AG10803 (cell line): ENCODE data around the gene KLHL5.

Experiments
- DNase-seq: peaks from one replicate; pipeline ENCODE4 v3.0.0; 2010; ENCODE audit warnings: low read depth
- H3K4me3 ChIP-seq: 2 replicates; pipeline ENCODE4 v1.5.1; 2011; ENCODE audit warnings: mild to moderate bottlenecking, low read length, control low read depth
- CTCF ChIP-seq: conservative IDR thresholded peaks from 2 replicates; pipeline ENCODE4 v1.5.1; 2011; ENCODE audit warnings: mild to moderate bottlenecking, low read length, control low read depth, inconsistent platforms

KLHL5 gene

GRCh38 chr4:39114436-39114835 lies 52.4 kb downstream of the KLHL5 start:
- no peak for TF ChIP-seq CTCF
- DNase-seq, result no peak
- H3K4me3 ChIP-seq, result no peak overlapping the region

GRCh38 chr4:39118034-39118658 lies 56.1 kb downstream of the KLHL5 start:
- no peak overlapping the region for H3K4me3 ChIP-seq
- no peak for TF ChIP-seq CTCF
- no peak for DNase-seq

- DNase-seq, result no peak
- no peak overlapping the region for H3K4me3 ChIP-seq
- no peak for TF ChIP-seq CTCF
These were observed 58.4 kb downstream of the KLHL5 start for GRCh38 chr4:39120418-39120817.

GRCh38 chr4:39124885-39125599 lies 63.0 kb downstream of the KLHL5 start:
- H3K4me3 ChIP-seq, result no peak overlapping the region
- DNase-seq, result no peak
- TF ChIP-seq CTCF, result no peak

- TF ChIP-seq CTCF, result no peak
- no peak overlapping the region for H3K4me3 ChIP-seq
These were observed 63.6 kb downstream of the KLHL5 start for GRCh38 chr4:39125600-39125985.

GRCh38 chr4:39126256-39127095 lies 64.4 kb downstream of the KLHL5 start:
- H3K4me3 ChIP-seq, result no peak overlapping the region
- no peak for TF ChIP-seq CTCF
- DNase-seq, result no peak

More at GRCh38 chr4:39125600-39125985, 63.6 kb downstream of the KLHL5 start:
- no peak for DNase-seq
